ENCODE data around the gene VANGL2.
A peak's percentile ranks its signal among the peaks of the same experiment; 100 is the strongest.

Gene VANGL2

DNA sequence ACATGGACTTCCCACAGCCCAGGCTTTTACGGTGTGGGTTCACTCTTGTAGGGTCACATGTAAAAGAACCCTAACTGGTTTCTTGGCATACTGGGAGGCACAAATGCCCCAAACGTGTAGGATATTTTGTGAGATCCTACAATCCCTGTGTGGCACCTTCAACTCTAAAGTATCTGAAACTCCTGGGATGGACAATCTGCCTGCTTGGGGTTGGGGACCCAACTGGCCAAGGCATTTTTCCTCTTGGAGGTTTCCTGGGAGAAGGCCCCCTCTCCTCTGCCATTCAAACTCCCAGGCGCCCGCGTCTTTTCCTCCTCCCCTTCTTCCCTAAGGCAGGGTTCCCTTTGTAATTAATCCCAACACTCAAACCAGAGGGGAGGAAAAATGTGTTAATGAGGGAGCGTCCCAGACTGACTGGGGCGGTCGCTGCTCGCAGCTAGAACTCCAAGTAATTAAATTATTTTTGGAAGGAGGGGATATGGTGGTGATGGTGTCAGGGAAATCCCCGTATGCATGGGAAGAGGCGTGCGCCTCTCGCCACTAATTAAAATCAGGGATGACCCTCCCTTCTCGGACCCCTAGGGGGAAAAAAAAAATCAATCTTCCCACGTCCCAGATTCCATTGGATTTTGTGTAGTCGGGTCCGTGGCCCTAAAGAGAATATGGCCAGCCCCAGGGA is 681 bp upstream of the VANGL2 start:
- H3K27ac ChIP-seq (ENCODE audit: low read length), result peak overlapping the region; percentile 88
- H3K9ac ChIP-seq (ENCODE audit: low read depth, low read length), result peak overlapping the region; percentile 89

DNA sequence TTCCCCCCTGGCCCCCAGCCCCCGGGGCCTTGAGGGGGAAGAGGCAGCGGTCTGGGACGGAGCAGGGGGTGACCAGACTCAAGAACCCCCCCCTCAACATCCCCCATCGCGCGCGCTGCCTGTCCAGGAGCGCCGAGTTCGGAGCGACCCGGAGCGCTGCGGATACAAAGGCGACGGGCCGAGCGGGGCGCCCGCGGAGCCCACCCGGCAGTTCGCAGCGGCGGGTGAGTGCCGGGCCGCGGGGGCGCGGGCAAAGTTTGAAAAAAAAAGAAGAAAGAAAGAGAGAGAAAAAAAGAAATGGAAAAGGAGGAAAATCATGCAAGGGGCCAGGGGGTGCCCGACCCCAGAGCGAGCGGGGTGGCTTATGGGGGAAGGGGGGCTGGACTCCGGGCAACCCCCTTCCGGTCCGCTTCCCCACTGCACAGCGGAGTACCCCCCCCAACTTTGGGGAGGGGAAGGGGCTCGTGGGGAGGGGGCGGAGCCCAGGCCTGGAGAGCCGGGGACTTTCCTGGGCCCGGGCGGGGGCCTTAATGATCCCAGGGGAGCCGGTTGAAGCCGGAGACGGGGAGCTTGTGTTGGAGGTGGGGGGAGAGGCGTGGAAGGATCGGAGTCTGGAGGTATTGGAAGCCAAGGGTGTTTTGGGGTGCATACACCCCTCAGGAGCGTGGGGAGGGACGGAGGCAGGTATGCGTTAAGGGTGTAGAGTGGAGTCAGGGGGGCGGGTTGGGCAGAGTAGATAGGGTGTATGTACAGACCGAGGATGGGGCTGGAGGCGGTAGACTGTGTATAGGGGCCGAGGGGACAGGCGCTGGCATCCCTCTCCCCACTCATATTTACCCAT is 502 bp downstream of the VANGL2 start:
- peak overlapping the region; percentile 82 for H3K4me3 ChIP-seq (ENCODE audit: low read length)
- peak overlapping the region; percentile 91 for H3K27ac ChIP-seq (ENCODE audit: low read length)

More for the DNA sequence above, 681 bp upstream of the VANGL2 start:
- Histone ChIP-seq H3K9me3 (ENCODE audit: insufficient read depth, low read depth, low read length) (no peaks in the 10 kb centered on the region), H3K4me1 (ENCODE audit: insufficient read depth, low read length) (peaks cover 40% of the 10 kb centered on the region), H3K27me3 (ENCODE audit: insufficient read depth, low read length) (no peaks in the 10 kb centered on the region), H3K36me3 (ENCODE audit: insufficient read depth, low read depth, low read length) (no peaks in the 10 kb centered on the region), H3K4me3 (ENCODE audit: low read length) (peak overlapping the region; percentile 81)

GRCh38 chr1:160401487-160401805 is 1.1 kb downstream of the VANGL2 start:
- Histone ChIP-seq H3K27me3 (ENCODE audit: insufficient read depth, low read length) (no peaks in the 10 kb centered on the region), H3K27ac (ENCODE audit: low read length) (peak overlapping the region; percentile 91), H3K9ac (ENCODE audit: low read depth, low read length) (peak overlapping the region; percentile 90), H3K36me3 (ENCODE audit: insufficient read depth, low read depth, low read length) (0 out of 2 replicates have a peak, but pooled peaks cover 5% of the 10 kb centered on the region), H3K4me3 (ENCODE audit: low read length) (peak overlapping the region; percentile 82), H3K9me3 (ENCODE audit: insufficient read depth, low read depth, low read length) (no peaks in the 10 kb centered on the region), H3K4me1 (ENCODE audit: insufficient read depth, low read length) (peaks cover 44% of the 10 kb centered on the region)

More for the DNA sequence above, 502 bp downstream of the VANGL2 start:
- Histone ChIP-seq H3K36me3 (ENCODE audit: insufficient read depth, low read depth, low read length) (0 out of 2 replicates have a peak, but pooled peaks cover 5% of the 10 kb centered on the region), H3K27me3 (ENCODE audit: insufficient read depth, low read length) (no peaks in the 10 kb centered on the region), H3K4me1 (ENCODE audit: insufficient read depth, low read length) (peaks cover 40% of the 10 kb centered on the region), H3K9ac (ENCODE audit: low read depth, low read length) (peak overlapping the region; percentile 90), H3K9me3 (ENCODE audit: insufficient read depth, low read depth, low read length) (no peaks in the 10 kb centered on the region)

GRCh38 chr1:160402001-160402795 is 1.8 kb downstream of the VANGL2 start:
- Histone ChIP-seq H3K27ac (ENCODE audit: low read length) (no peak overlapping the region), H3K27me3 (ENCODE audit: insufficient read depth, low read length) (no peaks in the 10 kb centered on the region), H3K4me1 (ENCODE audit: insufficient read depth, low read length) (peaks cover 44% of the 10 kb centered on the region), H3K9me3 (ENCODE audit: insufficient read depth, low read depth, low read length) (no peaks in the 10 kb centered on the region), H3K4me3 (ENCODE audit: low read length) (peak overlapping the region; percentile 82), H3K9ac (ENCODE audit: low read depth, low read length) (peak overlapping the region; percentile 90; the same call in 1 of the 2 replicates), H3K36me3 (ENCODE audit: insufficient read depth, low read depth, low read length) (peaks cover 8% of the 10 kb centered on the region; the same call in 1 of the 2 replicates)

- peak overlapping the region; percentile 82 for H3K4me3 ChIP-seq (ENCODE audit: low read length)
- peak overlapping the region; percentile 37; the same call in 1 of the 2 replicates for H3K9ac ChIP-seq (ENCODE audit: low read depth, low read length)
These were observed 2.9 kb downstream of the VANGL2 start for GRCh38 chr1:160403244-160403643.

GRCh38 chr1:160404094-160404493 is 3.7 kb downstream of the VANGL2 start:
- peaks cover 12% of the 10 kb centered on the region; the same call in 1 of the 2 replicates for H3K36me3 ChIP-seq (ENCODE audit: insufficient read depth, low read depth, low read length)
- peaks cover 49% of the 10 kb centered on the region for H3K4me1 ChIP-seq (ENCODE audit: insufficient read depth, low read length)
- no peaks in the 10 kb centered on the region for H3K27me3 ChIP-seq (ENCODE audit: insufficient read depth, low read length)
- H3K9ac ChIP-seq (ENCODE audit: low read depth, low read length), result no peak overlapping the region
- no peak overlapping the region for H3K4me3 ChIP-seq (ENCODE audit: low read length)
- no peaks in the 10 kb centered on the region for H3K9me3 ChIP-seq (ENCODE audit: insufficient read depth, low read depth, low read length)
- no peak overlapping the region for H3K27ac ChIP-seq (ENCODE audit: low read length)

More at GRCh38 chr1:160403244-160403643, 2.9 kb downstream of the VANGL2 start:
- Histone ChIP-seq H3K4me1 (ENCODE audit: insufficient read depth, low read length) (peaks cover 53% of the 10 kb centered on the region), H3K27ac (ENCODE audit: low read length) (no peak overlapping the region), H3K36me3 (ENCODE audit: insufficient read depth, low read depth, low read length) (peaks cover 12% of the 10 kb centered on the region; the same call in 1 of the 2 replicates), H3K27me3 (ENCODE audit: insufficient read depth, low read length) (no peaks in the 10 kb centered on the region), H3K9me3 (ENCODE audit: insufficient read depth, low read depth, low read length) (no peaks in the 10 kb centered on the region)

DNA sequence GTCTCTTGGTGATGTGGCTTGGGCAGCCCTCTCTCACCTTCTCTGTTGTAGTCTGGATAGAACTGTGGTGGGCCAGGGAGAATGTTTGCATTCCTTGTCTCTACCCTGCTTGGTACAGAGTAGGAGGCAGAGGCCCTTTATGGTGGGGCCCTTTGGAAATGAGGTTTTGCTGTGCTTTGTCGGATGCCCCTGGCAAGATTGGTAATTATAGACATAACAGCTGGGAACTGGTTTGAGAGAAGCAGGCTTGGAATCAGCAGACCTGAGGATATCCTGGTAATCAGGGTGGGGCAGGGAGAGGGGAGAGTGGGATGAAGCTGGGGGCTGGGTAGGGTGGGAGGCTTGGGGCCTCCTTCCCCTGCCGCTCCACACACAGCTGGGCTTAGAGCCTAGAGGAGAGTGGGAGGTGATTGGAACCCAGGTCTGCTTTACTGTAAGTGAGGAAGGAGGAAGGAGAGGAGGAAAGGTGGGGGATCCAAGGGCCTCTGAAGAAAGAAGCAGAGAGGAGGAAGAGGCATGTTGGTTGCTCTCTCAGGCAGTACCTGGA is 5.0 kb downstream of the VANGL2 start:
- no peak overlapping the region for H3K9ac ChIP-seq (ENCODE audit: low read depth, low read length)
- H3K4me1 ChIP-seq (ENCODE audit: insufficient read depth, low read length), result peaks cover 54% of the 10 kb centered on the region
- no peaks in the 10 kb centered on the region for H3K9me3 ChIP-seq (ENCODE audit: insufficient read depth, low read depth, low read length)
- H3K27ac ChIP-seq (ENCODE audit: low read length), result no peak overlapping the region
- H3K4me3 ChIP-seq (ENCODE audit: low read length), result no peak overlapping the region
- H3K27me3 ChIP-seq (ENCODE audit: insufficient read depth, low read length), result no peaks in the 10 kb centered on the region
- H3K36me3 ChIP-seq (ENCODE audit: insufficient read depth, low read depth, low read length), result peaks cover 12% of the 10 kb centered on the region; the same call in 1 of the 2 replicates

DNA sequence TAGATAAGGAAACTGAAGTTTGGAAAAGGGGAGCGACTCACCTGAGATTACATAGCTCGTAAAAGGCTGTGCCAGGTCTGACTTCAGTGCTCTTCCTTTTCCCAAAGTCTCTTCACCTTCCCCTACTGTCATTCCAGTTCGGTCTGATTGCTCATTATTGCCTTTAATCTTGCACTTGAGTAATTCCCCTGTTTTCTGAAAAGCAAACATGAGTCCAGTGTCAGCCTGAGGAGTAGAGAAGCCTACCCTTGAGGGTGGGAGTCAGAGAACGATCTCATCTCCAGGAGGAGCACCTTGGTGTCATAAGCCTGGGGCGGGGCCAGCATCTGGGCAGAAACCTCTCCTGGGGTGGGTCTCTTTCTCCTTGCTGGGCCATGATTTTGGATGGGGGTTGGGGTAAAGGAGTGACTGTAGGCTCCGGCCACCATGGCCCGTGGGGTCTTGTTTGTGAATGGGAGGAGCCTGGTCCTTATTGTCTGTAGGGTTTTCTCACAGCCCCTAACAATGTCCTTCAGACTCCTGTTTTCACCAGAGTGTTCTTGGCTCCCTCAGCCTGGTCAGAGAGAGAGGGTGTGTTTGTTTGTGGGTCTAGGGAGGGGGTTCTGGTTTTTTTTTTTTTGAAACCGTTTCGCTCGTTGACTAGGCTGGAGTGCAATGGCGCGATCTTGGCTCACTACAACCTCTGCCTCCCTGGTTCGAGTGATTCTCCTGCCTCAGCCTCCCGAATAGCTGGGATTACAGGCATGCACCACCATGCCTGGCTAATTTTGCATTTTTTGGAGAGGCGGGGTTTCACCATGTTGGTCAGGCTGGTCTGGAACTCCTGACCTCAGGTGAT is 6.0 kb downstream of the VANGL2 start:
- H3K27ac ChIP-seq (ENCODE audit: low read length), result no peak overlapping the region
- no peak overlapping the region for H3K9ac ChIP-seq (ENCODE audit: low read depth, low read length)
- no peaks in the 10 kb centered on the region for H3K27me3 ChIP-seq (ENCODE audit: insufficient read depth, low read length)
- no peaks in the 10 kb centered on the region for H3K9me3 ChIP-seq (ENCODE audit: insufficient read depth, low read depth, low read length)
- peaks cover 64% of the 10 kb centered on the region for H3K4me1 ChIP-seq (ENCODE audit: insufficient read depth, low read length)
- no peak overlapping the region for H3K4me3 ChIP-seq (ENCODE audit: low read length)
- H3K36me3 ChIP-seq (ENCODE audit: insufficient read depth, low read depth, low read length), result peaks cover 12% of the 10 kb centered on the region; the same call in 1 of the 2 replicates

- H3K9ac ChIP-seq (ENCODE audit: low read depth, low read length), result peak overlapping the region; percentile 31; the same call in 1 of the 2 replicates
- H3K27ac ChIP-seq (ENCODE audit: low read length), result no peak overlapping the region
- no peaks in the 10 kb centered on the region for H3K27me3 ChIP-seq (ENCODE audit: insufficient read depth, low read length)
- H3K36me3 ChIP-seq (ENCODE audit: insufficient read depth, low read depth, low read length), result peaks cover 22% of the 10 kb centered on the region; the same call in 1 of the 2 replicates
- no peaks in the 10 kb centered on the region for H3K9me3 ChIP-seq (ENCODE audit: insufficient read depth, low read depth, low read length)
- peaks cover 52% of the 10 kb centered on the region for H3K4me1 ChIP-seq (ENCODE audit: insufficient read depth, low read length)
- no peak overlapping the region for H3K4me3 ChIP-seq (ENCODE audit: low read length)
These were observed 7.8 kb downstream of the VANGL2 start for GRCh38 chr1:160407839-160408801.

- no peak overlapping the region for H3K4me3 ChIP-seq (ENCODE audit: low read length)
- no peaks in the 10 kb centered on the region for H3K9me3 ChIP-seq (ENCODE audit: insufficient read depth, low read depth, low read length)
- peaks cover 22% of the 10 kb centered on the region; the same call in 1 of the 2 replicates for H3K36me3 ChIP-seq (ENCODE audit: insufficient read depth, low read depth, low read length)
- H3K9ac ChIP-seq (ENCODE audit: low read depth, low read length), result peak overlapping the region; percentile 31; the same call in 1 of the 2 replicates
- H3K4me1 ChIP-seq (ENCODE audit: insufficient read depth, low read length), result peaks cover 45% of the 10 kb centered on the region
- no peak overlapping the region for H3K27ac ChIP-seq (ENCODE audit: low read length)
- H3K27me3 ChIP-seq (ENCODE audit: insufficient read depth, low read length), result no peaks in the 10 kb centered on the region
These were observed 8.5 kb downstream of the VANGL2 start for GRCh38 chr1:160408864-160409263.
